Stimulated activated CD8-positive, alpha-beta memory T cell treated with anti-CD3 and anti-CD28 coated beads, Interleukin-2, amount 100 ng/mL, for 48 hours (primary cell): ENCODE data around the gene PDE4D.

ENCODE experiments used
- DNase-seq, 2 donors: peaks; one replicate each; pipeline ENCODE4 v3.0.0-alpha.2; 2020; ENCODE audit warnings: low read depth in 2 of 2

The PDE4D gene

GRCh38 chr5:59287884-59288283 lies 605.6 kb downstream of the PDE4D start:
- DNase-seq, result no peak

GRCh38 chr5:59287361-59287760 lies 606.2 kb downstream of the PDE4D start:
- DNase-seq, result no peak

DNA sequence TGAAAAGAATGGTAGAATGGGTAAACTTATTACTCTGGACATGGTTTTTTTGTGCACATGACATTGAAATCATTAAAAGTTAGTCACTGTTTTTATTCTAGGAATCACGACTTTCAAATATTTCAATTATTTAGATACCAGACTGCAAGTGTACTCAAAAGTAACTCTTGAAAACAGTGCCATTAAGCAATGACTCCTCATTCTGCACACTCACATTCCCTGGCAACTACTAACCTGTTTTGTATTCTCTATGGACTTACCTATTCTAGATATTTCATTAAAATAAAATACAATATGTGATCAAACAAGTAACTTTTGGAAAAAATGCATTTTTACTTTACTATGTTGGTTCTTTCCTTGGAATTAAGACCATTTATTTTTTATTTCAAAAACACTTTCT lies 607.0 kb downstream of the PDE4D start:
- DNase-seq, result no peak

DNA sequence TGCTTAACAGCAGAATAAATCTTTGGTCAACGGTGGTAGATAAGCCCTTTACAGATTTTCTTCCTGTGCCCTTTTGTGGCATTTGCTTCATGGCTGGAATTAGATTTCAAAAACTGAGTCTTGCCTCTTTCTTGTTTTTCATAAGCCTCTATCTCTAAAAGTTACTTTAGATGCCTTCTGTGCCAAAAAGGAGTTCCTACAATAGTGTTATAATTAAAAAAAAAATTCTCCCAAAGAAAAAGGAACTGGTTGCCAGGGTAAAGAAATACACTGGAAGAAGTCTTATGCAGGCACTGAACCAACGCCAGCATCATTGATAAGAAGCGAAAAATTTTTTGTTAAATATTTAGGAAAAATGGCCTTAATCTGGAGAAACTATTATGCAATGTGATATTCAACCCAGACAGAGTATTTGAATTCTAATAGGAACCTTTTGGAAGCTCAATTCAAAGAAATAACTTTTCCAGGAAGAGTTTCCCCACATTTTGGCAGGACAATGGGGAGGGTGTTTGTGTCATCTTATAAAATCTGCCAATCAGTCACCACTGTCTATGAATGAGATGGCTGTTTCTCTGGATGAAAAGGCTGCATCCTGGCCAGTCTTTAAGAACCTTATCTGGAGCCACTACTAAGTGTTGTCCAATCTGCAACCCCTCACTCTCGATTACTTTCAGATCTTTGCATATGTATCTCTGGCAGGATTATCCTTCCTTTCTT lies 608.1 kb downstream of the PDE4D start:
- DNase-seq, result no peak

DNA sequence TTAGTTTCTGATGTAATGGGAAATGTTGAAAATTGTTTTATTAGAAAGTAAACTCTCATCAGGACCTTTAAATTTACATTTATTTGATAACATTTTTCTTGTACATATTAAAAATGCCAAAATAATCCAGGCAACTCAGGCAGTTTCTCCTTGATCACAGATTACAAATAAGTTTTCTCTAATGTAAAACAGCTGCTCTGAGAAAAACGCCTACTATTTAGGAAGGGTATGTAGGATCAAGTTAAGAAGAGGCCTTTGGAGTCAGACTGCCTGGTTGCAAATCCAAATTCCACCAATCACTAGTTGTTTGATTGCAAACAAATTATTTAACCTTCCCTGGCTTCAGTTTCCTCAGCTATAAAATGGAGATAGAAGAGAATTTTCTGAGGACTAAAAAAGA lies 610.8 kb downstream of the PDE4D start:
- no peak for DNase-seq

GRCh38 chr5:59279979-59280378 lies 613.5 kb downstream of the PDE4D start:
- DNase-seq, result no peak

DNA sequence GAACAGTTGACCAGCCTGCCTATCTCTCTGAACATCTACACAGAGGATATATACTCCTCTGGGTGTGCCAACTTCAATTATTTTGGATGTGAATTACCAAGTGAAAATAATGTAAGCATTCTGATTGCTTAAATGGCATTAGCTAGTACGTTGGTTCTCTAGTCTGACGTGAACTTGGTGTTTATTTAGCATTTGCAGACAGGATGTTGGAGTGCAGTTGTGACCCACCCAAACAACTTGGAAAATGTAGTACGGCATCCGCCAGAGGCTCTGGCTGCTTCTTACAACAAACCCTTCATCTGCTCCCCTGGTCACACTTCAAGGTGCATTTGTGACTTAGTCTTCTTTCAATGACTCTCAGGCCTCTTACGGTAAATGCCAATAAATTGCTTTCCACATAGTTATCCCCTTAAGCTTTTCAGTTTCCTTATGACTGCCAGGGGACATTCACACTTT lies 616.6 kb downstream of the PDE4D start:
- no peak for DNase-seq

DNA sequence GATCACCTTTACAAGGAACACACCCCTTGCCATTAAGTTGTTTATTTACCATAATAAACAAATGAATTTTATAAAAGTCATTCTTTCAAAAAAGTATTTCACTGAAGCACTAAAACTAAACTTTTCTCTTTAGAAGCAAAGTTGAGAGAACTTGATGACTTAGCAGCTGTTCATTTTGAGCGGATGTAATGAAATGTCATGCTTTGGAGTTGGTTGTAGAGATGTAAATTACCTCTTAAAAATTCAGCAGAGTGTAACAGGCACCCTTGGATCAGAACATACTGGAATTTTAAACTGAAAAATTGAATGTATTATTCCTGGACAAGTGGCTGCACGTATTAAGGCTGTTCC lies 617.2 kb downstream of the PDE4D start:
- DNase-seq, result no peak

DNA sequence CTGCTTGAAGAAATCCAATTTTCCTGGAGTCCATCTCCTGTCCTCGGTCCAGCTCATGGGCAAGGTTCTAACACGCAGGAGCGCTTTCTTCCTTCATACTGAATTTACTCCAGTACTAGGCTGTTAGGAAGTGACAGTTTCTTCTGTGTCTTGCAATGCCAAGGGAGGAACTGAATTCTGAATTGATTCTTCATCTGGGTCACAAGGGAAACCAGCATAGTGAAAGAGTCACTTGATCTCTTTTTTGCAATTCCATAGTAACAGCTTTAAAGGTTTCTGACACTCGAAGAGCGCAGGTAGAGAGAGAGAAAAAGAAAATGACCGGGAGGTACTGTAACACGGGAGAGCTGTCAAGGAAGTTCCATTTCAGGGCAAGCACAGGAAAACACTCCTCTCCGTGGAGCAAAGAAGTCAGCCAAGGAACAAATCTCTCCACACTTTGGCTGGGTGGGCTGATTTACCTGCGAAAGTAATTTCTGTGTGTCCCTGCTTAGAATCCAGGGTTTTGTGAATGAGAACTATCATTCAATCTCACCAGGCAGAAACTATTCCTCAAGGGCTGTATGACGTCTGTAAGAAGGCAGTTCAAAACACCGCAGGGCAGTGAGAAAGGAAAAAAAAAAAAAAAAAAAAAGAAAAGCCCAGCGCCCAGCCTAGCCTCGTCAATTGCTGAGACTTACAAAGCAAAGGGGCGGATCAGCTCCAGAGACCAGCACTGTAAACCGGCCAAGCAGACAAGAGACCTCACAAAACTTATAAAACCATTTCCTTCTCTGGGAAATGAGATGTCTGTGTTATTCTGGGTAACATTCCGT lies 617.8 kb downstream of the PDE4D start:
- DNase-seq, result no peak

DNA sequence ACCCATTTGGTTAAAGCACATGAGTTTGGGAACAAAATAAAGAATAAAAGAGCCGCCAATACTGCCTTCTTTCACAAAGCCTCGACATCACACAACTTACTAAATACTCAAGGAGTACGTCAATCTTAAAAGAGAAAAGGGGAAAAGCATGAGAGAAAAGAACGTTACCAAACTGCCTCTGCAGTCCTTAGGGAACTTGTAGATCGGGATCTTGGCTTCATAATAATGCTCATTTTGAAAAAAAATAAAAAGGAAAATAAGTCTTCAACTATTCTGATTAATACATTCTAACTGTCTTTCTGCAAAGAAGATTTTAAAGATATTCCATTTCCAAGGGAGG lies 618.4 kb downstream of the PDE4D start:
- no peak for DNase-seq

GRCh38 chr5:59274106-59274636 lies 619.4 kb downstream of the PDE4D start:
- DNase-seq, result no peak

DNA sequence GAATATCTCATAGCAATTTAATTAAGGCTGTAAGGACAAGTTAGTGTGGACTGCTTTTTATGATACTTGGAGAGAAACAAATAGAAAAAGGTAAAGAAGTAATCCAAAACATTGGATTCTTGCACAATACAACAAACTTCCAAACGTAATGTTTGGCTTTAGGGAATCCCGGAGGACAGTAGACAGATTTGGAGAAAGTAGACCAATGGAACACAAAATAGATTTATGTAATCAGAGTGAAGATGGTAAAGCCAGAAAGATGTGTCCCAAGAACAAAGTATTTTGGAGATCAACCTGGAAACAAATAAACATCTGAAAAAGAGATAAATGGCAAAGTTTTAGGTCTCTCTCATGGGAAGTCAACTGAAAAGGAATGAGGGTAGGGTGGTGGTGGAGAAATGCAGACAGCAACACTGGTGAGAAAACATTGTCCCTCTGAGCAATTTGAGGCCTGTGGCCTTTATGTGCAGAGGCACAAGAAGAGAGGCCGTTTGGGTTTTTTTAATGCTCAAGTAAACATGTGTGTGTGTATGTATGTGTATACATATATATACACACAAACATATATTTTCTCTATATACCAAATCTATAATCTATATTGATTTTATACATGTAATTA lies 620.6 kb downstream of the PDE4D start:
- DNase-seq, result no peak

GRCh38 chr5:59268756-59269415 lies 624.6 kb downstream of the PDE4D start:
- DNase-seq, result no peak

- no peak for DNase-seq
Observed at GRCh38 chr5:59267033-59267432, 626.5 kb downstream of the PDE4D start.

DNA sequence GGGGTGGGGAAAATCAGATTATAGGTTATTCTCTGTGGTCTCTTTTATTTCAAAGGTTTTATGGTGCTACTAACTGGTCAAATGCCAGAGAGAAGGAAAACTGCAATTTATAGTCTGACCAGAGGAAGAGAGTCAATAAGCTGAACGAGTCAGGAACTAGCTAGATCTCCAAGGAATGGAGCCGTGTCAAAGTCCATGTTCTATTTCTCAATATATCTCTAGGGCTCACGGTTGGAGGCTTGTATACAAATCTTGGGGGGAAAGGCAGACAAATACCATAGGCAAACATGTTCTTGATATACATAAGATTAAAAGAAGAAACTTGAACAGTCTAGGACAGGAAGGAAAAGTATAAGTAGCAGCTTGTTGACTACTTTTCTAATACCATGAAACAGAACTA lies 627.1 kb downstream of the PDE4D start:
- no peak for DNase-seq

DNA sequence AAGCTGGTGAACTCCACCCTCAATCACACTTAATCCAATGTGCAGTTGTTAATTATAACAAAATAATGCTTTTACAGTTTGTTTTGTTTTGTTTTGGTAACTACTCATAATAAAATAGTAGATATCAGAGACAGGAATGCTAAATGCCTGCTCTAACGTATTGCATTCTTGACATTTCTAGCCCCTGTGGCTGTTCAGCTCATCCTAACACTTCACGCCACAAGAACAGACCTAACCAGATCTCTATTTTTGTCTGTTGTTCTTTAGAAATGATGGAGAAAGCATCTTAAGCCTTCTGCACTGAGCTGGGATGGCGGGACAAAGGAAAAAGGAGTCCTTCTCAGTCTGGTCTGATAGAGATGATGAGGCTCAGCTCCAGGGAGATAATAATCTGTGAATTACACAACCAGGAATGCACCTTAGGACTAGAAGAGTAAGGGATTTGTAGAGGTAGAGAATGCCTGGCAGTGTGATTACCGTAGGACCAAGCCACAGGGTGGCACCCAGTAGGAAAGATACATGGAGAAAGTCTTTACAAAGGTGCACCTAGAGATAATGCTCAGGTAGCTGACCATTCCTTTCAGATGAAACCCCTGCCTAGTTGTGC lies 628.8 kb downstream of the PDE4D start:
- DNase-seq, result no peak

DNA sequence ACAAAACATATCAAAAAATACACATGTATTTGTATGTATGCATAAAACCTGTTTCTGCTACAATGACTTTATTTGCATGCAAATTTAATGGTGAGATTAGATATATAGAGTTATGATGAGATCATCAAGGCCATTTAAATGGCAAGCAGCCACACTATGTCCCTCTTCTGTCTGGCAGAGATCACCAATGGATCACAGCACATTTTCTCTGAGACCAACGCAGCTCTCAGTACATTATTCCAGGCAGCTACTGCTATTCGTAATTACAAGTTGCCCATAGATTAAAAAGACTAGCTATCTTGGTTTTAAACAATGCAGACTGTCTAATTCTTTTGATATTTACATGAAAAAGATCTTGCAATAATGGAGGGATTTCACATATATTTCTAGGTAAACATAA lies 629.5 kb downstream of the PDE4D start:
- no peak for DNase-seq

- no peak for DNase-seq
Observed at GRCh38 chr5:59261969-59262368, 631.6 kb downstream of the PDE4D start.

DNA sequence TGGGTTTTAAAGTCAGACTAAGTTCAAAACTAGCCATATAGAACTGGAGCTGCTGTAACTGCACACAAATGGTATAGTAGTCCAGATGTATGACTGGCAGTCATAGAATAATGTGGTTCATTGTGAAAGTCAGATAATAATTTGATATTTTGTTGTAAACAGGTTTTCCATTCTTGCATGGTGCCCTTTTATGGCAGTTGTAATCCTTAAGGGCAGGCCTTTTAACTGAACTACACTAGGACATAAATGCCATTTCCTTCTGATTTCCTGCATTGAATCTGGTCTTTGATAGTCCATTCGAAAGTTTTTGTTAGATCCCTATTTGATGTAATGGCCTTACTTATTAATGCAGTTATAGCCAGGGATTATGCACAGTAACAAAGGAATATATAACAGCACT lies 632.6 kb downstream of the PDE4D start:
- no peak for DNase-seq

DNA sequence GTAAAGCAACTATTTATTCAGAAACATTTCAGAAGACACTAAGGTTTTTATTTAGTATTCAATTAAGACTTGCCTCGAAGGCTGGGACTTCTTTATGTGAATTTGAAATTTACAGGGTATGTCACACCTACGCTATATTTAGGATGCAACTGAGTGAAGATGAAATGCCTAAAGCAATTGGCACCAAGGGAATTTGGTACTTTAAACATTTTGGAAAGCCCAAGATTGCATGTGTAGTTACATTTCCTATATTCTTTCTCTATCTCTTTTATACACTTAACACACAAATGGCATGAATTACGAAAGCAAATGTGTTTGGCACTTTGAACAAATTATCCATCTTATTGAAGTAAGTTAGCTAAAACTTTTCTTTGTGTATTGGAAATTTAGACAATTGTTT lies 633.3 kb downstream of the PDE4D start:
- no peak for DNase-seq

DNA sequence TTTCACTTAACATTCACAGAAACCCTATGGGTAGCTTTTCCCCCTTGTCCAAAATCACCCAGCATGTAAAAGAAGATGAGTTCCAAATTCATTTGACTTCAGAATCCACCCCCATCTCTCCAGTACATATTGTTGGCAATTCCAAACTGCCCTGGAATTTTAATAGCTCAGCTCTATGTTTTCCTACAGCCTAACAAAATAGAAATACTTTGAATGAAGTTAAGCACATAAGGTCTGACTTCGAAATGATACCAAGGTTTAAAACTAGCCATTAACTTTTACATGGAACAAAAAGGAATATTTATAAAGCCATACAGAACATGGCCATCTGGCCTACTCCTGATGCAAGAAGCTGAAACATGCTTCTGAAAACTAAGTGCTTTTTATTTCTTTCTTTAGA lies 634.3 kb downstream of the PDE4D start:
- DNase-seq, result no peak
